GM19023 (cell line): ENCODE data around the gene FAM32A.

ENCODE experiments used
- ATAC-seq: cut with Tn5 transposase; IDR thresholded peaks from one replicate; pipeline ENCODE4 v1.9.1; 2021; ENCODE audit warnings: mild to moderate bottlenecking, moderate library complexity; ENCODE audit not compliant: unreplicated experiment

FAM32A gene

GRCh38 chr19:16200038-16201010 lies 15.1 kb downstream of the FAM32A start:
- no peak for ATAC-seq

DNA sequence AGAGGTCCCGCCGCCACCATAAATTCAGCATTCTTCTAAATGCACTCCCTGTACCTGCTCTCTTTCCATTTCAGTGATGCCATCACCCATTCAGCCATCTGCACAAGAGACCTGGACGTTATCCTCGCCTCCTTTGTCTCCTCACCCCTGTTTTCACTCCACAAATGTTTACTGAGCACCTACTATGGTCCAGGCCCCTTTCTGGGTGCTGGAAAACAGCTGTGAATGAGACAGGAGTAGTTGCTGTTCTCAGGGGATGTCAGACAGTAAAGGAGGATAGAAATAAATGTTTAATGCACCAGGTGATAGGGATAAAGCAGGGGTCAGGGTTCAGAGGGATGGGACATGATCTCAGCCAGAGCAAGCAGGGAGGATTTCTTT lies 15.8 kb downstream of the FAM32A start:
- no peak for ATAC-seq

DNA sequence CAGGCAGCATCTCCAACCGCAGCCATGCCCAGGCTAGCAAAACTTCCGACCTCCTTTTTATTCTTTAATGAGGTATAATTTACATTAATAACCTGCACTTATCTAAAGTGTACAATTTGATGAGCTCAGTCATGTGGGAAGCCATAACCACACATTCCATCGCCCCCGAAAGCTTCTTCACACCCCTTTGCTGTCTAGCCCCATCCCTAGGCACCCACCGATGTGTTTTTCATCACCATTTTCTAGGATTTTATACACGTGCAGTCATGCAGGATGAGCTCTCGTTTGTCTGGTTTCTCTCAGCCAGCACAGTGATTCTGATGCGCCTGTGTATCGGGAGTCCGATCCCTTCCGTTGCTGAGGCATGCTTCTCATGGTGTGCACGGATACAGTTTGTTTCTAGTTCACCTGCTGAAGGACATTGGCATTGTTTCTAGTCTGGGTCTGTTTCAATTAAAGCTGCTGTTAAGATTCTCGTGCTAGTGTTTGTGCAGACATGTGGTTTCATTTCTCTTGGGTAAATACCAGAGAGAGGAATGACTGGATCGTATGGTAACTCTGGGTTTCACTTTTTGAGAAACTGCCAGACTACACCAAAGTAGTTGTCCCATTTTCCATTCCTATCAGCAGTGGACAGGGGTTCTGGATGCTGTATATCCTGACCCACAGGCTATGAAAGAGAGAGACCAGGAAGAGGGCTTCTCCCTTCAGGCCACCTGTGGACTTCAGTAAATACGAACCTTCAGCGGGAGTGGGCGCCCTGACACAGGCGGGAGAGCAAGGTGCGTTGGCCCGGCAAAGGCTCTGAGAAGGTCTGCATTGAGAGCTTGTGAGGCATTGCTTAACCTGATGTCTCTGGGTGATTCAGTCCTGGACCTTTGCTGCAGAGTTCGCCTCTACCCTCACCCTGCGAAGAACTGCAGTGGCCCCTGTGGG lies 17.4 kb downstream of the FAM32A start:
- ATAC-seq, result no peak

- ATAC-seq, result no peak
These were observed 18.2 kb downstream of the FAM32A start for GRCh38 chr19:16203256-16204004.

GRCh38 chr19:16204005-16204294 lies 18.7 kb downstream of the FAM32A start:
- ATAC-seq, result no peak

DNA sequence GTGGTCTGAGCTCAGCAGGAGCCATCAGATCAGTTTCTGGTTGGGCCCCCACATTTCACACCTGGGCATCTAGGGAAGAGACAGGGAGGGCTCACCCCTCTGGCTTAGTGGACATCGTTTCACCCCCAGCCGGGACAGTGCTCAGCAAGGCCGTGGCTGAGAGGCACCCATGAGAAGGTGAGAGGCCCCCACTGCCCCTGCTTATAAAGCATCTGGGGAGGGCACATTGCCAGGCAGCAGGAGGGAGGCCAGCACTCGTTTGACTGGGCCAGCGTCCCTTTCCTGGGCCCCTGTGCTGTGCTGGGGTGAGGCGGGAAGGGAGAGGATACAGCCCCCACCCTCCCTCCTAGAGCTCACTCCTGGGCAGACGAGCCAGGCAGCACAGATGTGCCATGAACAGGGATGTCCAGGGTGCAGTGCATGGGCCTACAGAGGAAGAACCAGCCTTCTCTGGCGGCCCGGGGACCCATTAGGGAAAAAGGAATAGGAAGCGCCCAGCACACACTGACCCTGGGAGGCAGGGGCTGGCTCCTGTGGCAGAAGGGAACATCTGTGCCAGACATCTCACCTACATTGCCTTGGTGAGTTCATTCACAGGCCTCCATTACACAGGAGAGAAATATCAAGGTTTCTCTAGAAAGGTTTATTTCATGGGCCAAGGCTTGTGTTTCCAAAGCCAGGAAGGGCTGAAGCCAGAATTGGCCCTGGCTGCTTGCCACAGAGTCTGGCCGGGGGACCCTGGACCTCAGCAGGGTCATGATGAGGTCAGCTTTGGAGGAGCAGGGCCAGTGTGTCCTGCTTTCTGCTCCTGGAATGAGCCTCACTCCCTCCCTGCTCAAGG lies 20.2 kb downstream of the FAM32A start:
- no peak for ATAC-seq

- ATAC-seq, result no peak
These were observed 20.9 kb downstream of the FAM32A start for GRCh38 chr19:16206046-16206605.

GRCh38 chr19:16206637-16207036 lies 21.4 kb downstream of the FAM32A start:
- no peak for ATAC-seq

GRCh38 chr19:16207063-16207462 lies 21.9 kb downstream of the FAM32A start:
- no peak for ATAC-seq

- ATAC-seq, result no peak
These were observed 22.3 kb downstream of the FAM32A start for GRCh38 chr19:16207490-16208025.

DNA sequence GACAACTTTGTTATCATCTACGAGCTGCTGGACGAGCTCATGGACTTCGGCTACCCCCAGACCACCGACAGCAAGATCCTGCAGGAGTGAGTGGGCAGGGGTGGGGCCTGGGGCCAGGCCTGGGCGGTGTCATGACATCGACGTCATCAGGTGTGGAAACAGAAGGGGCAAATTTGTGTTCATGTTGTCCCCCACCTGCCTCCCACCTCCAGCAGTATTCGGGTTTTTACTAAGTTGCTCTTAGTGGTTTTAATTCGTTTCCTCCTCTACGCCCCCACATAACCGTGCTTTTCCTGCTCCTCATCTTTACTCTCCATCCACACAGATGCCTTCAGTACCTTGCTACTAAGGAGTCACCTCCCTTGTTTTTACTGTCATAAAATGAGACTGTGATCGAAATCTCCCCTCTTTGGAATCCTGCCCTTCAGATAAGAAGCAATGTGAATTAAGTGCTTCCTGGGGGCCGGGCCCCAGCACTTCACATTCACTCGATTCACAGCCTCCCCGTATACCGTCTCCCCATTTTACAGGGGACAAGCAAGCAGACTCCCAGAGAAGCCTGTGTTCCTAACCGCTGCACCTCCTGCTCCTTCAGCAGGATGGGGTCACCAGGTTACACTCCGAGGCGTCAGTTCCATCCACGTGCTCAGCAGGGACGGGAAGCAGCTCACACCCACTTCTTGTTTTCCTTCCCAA lies 23.0 kb downstream of the FAM32A start:
- ATAC-seq, result no peak

- no peak for ATAC-seq
These were observed 23.8 kb downstream of the FAM32A start for GRCh38 chr19:16208847-16209665.

GRCh38 chr19:16210168-16210567 lies 25.0 kb downstream of the FAM32A start:
- ATAC-seq, result no peak

DNA sequence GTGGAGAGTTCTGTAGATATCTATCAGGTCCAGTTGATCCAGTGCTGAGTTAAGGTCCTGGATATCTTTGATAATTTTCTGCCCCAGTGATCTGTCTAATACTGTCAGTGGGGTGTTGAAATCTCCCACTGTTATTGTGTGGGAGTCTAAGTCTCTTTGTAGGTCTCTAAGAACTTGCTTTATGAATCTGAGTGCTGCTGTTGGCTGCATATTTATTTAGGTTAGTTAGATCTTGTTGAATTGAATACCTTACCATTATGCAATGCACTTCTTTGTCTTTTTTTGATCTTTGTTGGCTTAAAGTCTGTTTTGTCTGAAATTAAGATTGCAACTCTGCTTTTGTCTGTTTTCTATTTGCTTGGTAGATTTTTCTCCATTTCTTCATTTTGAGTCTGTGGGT lies 27.9 kb downstream of the FAM32A start:
- no peak for ATAC-seq

- no peak for ATAC-seq
These were observed 31.8 kb downstream of the FAM32A start for GRCh38 chr19:16216744-16217670.

GRCh38 chr19:16217716-16218451 lies 32.7 kb downstream of the FAM32A start:
- ATAC-seq, result no peak
